ENCODE data around the gene ITGAV. TPM values are rescaled to one million over a fixed set of nuclear protein-coding genes. Genes with fewer than 3 reads are reported as not detected.

ITGAV gene
- total and polyA plus RNA-seq, 3 donors from 2014 or later = 23.5 to 93.3 (median 62.2) TPM

GRCh38 chr2:186554850-186555671 lies 34.8 kb upstream of the ITGAV start:
- Histone ChIP-seq H3K4me1 (no peaks in the 10 kb centered on the region), H3K9me3 (no peaks in the 10 kb centered on the region), H3K36me3 (ENCODE audit: low read depth, missing control alignments) (no peaks in the 10 kb centered on the region), H3K27ac (no peak overlapping the region), H3K27me3 (no peaks in the 10 kb centered on the region), H3K4me3 (no peak overlapping the region)
- WGBS, 2 donors = 71 to 76% methylated on average over 8 of the region's 8 CpGs
- TF ChIP-seq CTCF (IDR thresholded peaks at IDR 0.05) = no peak
- no peak for TF ChIP-seq POLR2A (IDR thresholded peaks at IDR 0.05)
- intact Hi-C loops (cut with DNase I; ENCODE audit: low total_unique reads) = no loop called here
- no peak for DNase-seq

- intact Hi-C loops (cut with DNase I; ENCODE audit: low total_unique reads) = no loop called here
These were observed 31.2 kb upstream of the ITGAV start for GRCh38 chr2:186558512-186559276.

GRCh38 chr2:186559370-186559769 lies 30.5 kb upstream of the ITGAV start:
- Histone ChIP-seq H3K4me3 (no peak overlapping the region), H3K9me3 (no peaks in the 10 kb centered on the region), H3K36me3 (ENCODE audit: low read depth, missing control alignments) (no peaks in the 10 kb centered on the region), H3K4me1 (no peaks in the 10 kb centered on the region), H3K27me3 (no peaks in the 10 kb centered on the region), H3K27ac (no peak overlapping the region)
- DNase-seq = no peak
- TF ChIP-seq POLR2A (IDR thresholded peaks at IDR 0.05) = no peak
- TF ChIP-seq CTCF (IDR thresholded peaks at IDR 0.05) = no peak
- intact Hi-C loops (cut with DNase I; ENCODE audit: low total_unique reads) = no loop called here

More at GRCh38 chr2:186558512-186559276, 31.2 kb upstream of the ITGAV start:
- Histone ChIP-seq H3K27ac (no peak overlapping the region), H3K4me3 (no peak overlapping the region), H3K9me3 (no peaks in the 10 kb centered on the region), H3K36me3 (ENCODE audit: low read depth, missing control alignments) (no peaks in the 10 kb centered on the region), H3K4me1 (no peaks in the 10 kb centered on the region), H3K27me3 (no peaks in the 10 kb centered on the region)
- no peak for TF ChIP-seq POLR2A (IDR thresholded peaks at IDR 0.05)
- TF ChIP-seq CTCF (IDR thresholded peaks at IDR 0.05) = no peak
- no peak for DNase-seq
- WGBS, 2 donors = 74 to 91% methylated on average over 2 of the region's 2 CpGs

- TF ChIP-seq CTCF (IDR thresholded peaks at IDR 0.05) = no peak
- TF ChIP-seq POLR2A (IDR thresholded peaks at IDR 0.05) = no peak
These were observed 30.0 kb upstream of the ITGAV start for GRCh38 chr2:186559848-186560247.

More at GRCh38 chr2:186559848-186560247, 30.0 kb upstream of the ITGAV start:
- no peak overlapping the region for H3K4me3 ChIP-seq
- no peaks in the 10 kb centered on the region for H3K9me3 ChIP-seq
- intact Hi-C loops (cut with DNase I; ENCODE audit: low total_unique reads) = no loop called here
- WGBS, 2 donors = 82 to 90% methylated on average over 3 of the region's 3 CpGs
- no peak for DNase-seq
- no peaks in the 10 kb centered on the region for H3K27me3 ChIP-seq
- H3K36me3 ChIP-seq (ENCODE audit: low read depth, missing control alignments) = no peaks in the 10 kb centered on the region
- H3K27ac ChIP-seq = no peak overlapping the region
- no peaks in the 10 kb centered on the region for H3K4me1 ChIP-seq
